IPS-18c (cell line): ENCODE data around the gene TAF5L.

Experiments used
- H3K4me3 ChIP-seq: 2 replicates; pipeline ENCODE4 v1.7.0; 2013; ENCODE audit warnings: low read depth, mild to moderate bottlenecking, low read length, moderate library complexity; ENCODE audit not compliant: insufficient read depth
- H3K9me3 ChIP-seq: one replicate; pipeline ENCODE4 v1.6.1; 2013; ENCODE audit warnings: mild to moderate bottlenecking, low read length, moderate library complexity; ENCODE audit not compliant: control insufficient read depth, insufficient read depth

The TAF5L gene

DNA sequence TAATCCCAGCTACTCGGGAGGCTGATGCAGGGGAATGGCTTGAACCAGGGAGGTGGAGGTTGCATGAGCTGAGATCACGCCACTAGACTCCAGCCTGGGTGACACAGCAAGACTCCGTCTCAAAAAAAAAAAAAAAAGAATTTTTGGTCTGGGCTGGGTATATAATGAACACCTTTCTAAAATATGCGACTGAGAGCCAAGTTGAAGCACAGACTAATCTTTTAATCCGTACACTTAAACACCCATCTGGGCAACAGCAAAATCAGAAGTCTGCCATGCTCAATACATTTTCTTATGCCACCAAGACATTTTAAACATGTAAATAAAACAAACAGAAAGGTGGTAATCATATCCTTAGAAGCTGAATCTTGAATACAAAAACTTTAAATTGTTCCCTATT is 35.8 kb downstream of the TAF5L start:
- no peak overlapping the region for H3K4me3 ChIP-seq
- H3K9me3 ChIP-seq = no peaks in the 10 kb centered on the region

GRCh38 chr1:229585338-229585737 is 40.6 kb downstream of the TAF5L start:
- no peak overlapping the region for H3K4me3 ChIP-seq
- H3K9me3 ChIP-seq = no peaks in the 10 kb centered on the region

DNA sequence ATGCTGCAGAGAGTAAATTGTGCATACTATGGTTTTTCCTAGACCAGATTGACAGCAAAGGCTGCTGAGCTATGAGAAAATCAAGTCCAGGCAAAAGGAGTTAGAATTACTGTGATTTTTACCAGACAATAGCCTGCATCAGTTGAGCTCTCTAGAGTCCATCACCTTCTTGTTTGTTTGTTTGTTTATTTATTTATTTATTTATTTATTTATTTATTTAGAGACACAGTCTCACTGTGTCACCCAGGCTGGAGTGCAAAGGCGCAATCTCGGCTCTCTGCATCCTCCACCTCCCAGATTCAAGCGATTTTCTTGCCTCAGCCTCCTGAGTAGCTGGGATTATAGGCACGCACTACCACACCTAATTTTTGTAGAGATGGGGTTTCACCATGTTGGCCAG is 43.2 kb downstream of the TAF5L start:
- Histone ChIP-seq H3K4me3 (no peak overlapping the region), H3K9me3 (no peaks in the 10 kb centered on the region)

DNA sequence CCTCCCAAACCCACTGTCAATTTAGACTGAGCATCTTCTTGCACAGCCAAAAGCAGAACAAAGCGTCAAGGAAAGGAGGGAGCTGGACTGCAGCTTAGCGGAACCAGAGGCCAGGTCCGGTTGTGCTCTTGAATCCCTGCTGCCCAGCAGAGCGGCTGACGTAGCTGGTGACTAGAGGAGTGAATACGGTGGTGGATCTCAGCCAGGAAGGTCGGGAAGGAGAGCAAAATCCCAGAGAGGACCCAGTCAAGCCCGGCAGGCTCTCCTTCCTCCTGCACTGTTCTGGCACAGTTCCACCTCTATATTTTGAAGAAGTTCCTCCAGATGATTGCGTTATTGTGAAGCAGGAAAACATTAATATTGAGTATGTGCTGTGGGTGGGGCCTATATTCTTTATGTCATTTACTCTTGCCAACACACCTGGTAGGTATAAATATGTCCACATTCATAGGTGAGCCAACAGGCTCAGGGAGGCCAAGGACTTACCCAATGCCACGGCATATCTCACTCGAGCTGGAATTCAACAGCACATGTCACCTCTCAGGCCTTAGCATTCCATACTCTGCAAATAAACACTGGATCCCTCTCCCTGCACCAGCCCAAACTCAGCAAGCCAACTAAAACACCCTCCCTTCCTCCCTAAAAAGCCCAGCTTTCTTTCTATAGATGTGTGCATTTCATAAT is 43.8 kb downstream of the TAF5L start:
- H3K4me3 ChIP-seq = no peak overlapping the region
- no peaks in the 10 kb centered on the region for H3K9me3 ChIP-seq

DNA sequence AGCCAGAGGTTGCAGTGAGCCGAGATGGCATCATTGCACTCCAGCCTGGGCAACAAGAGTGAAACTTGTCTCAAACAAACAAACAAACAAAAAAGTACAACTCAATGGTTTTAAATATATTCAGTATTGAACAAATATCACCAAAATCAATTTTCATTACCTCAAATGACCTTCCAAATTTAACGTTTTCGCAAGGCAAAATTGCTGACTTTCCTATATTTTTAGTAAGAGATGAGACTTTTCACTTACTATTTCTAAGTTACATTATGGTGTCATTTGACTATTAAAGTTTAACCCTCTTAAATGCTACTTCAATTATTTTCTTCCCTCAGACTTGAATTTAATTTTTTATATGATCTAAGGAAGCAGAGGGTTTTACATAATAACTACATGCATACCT is 44.4 kb downstream of the TAF5L start:
- Histone ChIP-seq H3K4me3 (no peak overlapping the region), H3K9me3 (no peaks in the 10 kb centered on the region)

- Histone ChIP-seq H3K9me3 (no peaks in the 10 kb centered on the region), H3K4me3 (no peak overlapping the region)
Measured at GRCh38 chr1:229579059-229579673, 46.8 kb downstream of the TAF5L start.

DNA sequence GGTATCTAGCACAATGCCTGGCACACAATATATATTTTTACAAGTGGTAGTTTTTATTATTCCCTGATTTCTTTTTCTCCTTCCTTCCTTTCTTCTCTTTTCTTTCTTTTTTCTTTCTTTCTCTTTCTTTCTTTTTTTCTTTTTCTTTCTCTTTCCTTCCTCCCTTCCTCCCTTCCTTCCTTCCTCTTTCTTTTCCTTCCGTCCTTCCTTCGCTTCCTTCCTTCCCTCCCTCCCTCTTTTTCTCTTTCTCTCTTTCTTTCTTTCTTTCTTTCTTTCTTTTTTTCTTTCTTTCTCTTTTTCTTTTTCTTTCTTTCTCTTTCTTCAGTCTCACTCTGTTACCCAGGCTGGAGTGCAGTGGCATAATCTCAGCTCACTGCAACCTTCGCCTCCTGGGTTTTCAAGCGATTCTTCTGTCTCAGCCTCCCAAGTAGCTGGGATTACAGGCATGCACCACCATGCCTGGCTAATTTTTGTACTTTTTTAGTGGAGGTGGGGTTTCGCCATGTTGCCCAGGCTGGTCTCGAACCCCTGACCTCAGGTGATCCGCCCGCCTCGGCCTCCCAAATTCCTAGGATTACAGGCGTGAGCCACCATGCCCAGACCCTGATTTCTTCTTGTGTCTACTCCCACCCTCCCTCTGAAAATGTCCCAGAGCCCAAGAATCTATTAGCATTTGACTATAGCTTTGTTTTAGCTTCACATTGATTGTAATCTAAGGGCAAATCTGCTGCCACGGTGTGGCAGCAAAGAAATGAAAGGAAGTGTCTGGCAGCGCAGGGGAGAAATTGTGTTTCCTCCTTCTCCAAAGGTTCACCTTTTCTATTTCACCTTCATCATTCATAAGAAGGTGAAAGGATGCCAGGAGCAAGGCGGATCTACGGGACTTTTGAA is 47.5 kb downstream of the TAF5L start:
- Histone ChIP-seq H3K9me3 (no peaks in the 10 kb centered on the region), H3K4me3 (no peak overlapping the region)

GRCh38 chr1:229574679-229575442 is 51.1 kb downstream of the TAF5L start:
- Histone ChIP-seq H3K9me3 (no peaks in the 10 kb centered on the region), H3K4me3 (no peak overlapping the region)

- H3K9me3 ChIP-seq = no peaks in the 10 kb centered on the region
- no peak overlapping the region for H3K4me3 ChIP-seq
Measured at GRCh38 chr1:229572286-229572685, 53.6 kb downstream of the TAF5L start.

DNA sequence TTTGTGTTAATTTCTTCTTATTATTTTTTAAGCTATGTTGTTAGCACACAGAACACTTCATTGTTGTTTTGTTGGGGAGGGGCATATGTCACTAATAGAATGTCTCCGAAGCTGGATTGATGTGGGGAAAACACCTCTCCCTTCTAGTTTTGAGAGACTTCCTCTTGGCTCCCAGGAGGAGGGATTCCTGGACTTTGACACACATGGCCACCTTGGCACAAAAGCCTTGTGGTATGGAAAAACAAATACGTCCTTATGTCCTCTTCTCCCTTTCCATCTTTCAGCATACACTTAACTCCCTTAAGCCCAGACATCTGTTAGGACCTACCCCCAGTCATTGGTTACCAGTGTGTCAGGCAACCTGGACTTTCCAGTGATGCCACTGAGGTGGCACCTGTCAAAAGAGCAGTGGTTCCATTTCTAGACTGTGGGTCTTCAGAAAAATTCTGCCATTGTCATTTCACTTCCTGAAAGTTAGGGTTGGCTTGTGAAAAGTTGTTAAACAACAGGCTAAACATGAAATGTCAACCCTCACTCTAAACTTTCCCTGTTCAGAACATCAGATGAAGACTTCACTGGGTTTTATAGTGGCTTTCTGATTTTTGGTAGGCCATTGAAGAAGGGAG is 54.9 kb downstream of the TAF5L start:
- no peak overlapping the region for H3K4me3 ChIP-seq

GRCh38 chr1:229570305-229570704 is 55.6 kb downstream of the TAF5L start:
- Histone ChIP-seq H3K4me3 (no peak overlapping the region), H3K9me3 (no peaks in the 10 kb centered on the region)

More for the DNA sequence above, 54.9 kb downstream of the TAF5L start:
- no peaks in the 10 kb centered on the region for H3K9me3 ChIP-seq

DNA sequence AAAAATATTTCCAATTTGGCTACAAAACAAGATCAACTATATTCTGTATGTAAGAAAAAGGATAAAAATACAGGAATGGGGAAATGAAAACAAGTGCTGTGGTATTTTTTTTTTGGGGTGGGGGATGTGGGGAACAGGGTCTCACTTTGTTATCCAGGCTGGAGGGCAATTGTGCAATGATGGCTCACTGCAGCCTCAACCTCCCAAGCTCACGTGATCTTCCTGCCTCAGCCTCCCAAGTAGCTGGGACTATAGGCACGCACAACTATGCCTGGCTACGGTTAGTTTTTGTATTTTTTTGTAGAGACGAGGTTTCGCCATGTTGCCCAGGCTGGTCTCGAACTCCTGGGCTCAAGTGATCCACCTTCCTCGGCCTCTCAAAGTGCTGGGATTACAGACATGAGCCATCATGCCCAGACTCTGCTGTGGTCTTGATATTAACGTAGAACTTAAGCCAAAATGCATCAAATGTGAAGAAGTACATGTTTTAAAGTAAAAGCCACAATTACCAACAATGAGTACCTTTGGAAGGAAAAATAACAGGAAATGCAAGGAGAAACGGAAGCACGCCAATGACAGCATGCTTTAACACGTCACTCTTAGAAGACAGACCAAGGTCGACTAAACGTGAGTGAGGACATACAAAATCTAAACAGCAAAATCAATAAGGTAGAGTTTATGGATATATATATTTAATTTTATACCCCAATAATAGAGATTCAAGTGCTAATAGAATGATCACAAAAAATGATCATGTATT is 58.6 kb downstream of the TAF5L start:
- Histone ChIP-seq H3K9me3 (no peaks in the 10 kb centered on the region), H3K4me3 (no peak overlapping the region)

DNA sequence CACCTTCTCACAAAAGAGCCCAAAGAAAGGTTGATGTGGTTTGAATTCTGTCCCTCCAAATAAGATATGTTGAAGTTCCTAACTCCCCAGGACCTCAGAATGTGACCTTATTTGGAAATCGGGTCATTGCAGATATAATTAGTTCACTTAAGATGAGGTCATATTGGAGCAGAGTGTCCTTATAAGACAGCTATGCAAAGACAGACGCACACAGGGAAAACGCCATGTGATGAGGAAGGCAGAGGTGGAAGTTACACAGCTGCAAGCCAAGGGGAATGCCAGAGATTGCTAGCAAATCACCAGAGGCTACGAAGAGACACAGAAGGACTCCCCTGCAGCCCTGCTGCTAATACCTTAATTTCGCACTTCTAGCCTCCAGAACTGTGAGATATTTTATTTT is 62.2 kb downstream of the TAF5L start:
- Histone ChIP-seq H3K9me3 (peaks cover 2% of the 10 kb centered on the region), H3K4me3 (no peak overlapping the region)

DNA sequence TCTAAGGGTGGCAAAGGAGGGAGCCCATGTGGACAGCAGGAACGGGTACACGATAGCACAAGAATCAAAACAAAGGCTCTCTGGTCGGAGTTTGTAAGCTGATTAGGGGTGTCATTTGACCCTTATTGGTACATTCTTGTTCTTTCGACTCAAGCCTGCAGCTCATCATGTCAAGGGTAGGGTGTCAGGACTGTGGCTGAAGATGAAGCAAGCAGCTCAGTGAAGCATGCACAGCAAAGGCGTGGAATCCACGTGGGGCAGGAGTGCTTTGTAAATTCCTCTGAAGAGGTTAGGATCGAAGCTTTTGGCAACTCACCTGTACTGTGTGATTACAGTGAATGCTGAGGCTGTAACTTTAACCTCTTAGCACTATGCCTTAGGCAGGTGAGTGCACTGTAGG is 62.7 kb downstream of the TAF5L start:
- H3K9me3 ChIP-seq = peaks cover 2% of the 10 kb centered on the region
- H3K4me3 ChIP-seq = no peak overlapping the region

GRCh38 chr1:229562686-229563085 is 63.2 kb downstream of the TAF5L start:
- peaks cover 2% of the 10 kb centered on the region for H3K9me3 ChIP-seq
- no peak overlapping the region for H3K4me3 ChIP-seq

GRCh38 chr1:229561141-229561540 is 64.8 kb downstream of the TAF5L start:
- H3K9me3 ChIP-seq = peaks cover 2% of the 10 kb centered on the region
- H3K4me3 ChIP-seq = no peak overlapping the region
